LNCaP clone FGC (cell line): ENCODE measurements around the gene LRRC8B.
"Not testable (repeated sequence)": the region's sequence is repeated elsewhere in the genome, so short reads cannot be mapped to it uniquely, and the experiment has no call there.

Experiments used
- DNase-seq: peaks from one replicate; pipeline ENCODE4 v3.0.0-alpha.2; 2011; ENCODE audit warnings: low read depth
- H3K4me3 ChIP-seq: 2 replicates; pipeline ENCODE4 v1.5.1; 2011; ENCODE audit warnings: mild to moderate bottlenecking, low read depth, low read length, control low read depth
- TF ChIP-seq, protein P1 (sequence below): IDR thresholded peaks from 2 replicates; pipeline ENCODE4 v1.5.1; 2012; ENCODE audit warnings: mild to moderate bottlenecking; ENCODE audit not compliant: control insufficient read depth, insufficient read depth; ENCODE audit errors: extremely low read depth

The LRRC8B gene

DNA sequence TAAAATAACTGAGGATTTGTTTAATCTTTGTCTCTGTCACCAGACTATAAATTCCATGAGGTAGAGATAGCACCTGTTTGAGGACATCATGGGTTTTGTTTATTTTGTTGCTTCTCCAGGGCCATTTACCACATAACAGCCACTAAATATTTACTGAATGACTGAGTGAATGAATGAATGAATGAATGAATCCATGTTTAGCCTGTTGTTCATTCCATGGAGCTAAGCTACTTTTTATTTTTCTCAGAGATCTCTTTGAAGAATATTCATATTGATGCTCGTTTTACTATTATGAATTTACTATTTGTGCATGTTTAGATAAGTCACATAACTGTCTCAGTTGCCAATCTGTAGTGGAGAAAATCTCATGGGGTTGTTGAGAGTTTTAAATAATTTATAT lies 17.7 kb downstream of the LRRC8B start:
- no peak overlapping the region for H3K4me3 ChIP-seq
- DNase-seq = no peak
- TF ChIP-seq, protein P1, sequence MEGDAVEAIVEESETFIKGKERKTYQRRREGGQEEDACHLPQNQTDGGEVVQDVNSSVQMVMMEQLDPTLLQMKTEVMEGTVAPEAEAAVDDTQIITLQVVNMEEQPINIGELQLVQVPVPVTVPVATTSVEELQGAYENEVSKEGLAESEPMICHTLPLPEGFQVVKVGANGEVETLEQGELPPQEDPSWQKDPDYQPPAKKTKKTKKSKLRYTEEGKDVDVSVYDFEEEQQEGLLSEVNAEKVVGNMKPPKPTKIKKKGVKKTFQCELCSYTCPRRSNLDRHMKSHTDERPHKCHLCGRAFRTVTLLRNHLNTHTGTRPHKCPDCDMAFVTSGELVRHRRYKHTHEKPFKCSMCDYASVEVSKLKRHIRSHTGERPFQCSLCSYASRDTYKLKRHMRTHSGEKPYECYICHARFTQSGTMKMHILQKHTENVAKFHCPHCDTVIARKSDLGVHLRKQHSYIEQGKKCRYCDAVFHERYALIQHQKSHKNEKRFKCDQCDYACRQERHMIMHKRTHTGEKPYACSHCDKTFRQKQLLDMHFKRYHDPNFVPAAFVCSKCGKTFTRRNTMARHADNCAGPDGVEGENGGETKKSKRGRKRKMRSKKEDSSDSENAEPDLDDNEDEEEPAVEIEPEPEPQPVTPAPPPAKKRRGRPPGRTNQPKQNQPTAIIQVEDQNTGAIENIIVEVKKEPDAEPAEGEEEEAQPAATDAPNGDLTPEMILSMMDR = no peak

DNA sequence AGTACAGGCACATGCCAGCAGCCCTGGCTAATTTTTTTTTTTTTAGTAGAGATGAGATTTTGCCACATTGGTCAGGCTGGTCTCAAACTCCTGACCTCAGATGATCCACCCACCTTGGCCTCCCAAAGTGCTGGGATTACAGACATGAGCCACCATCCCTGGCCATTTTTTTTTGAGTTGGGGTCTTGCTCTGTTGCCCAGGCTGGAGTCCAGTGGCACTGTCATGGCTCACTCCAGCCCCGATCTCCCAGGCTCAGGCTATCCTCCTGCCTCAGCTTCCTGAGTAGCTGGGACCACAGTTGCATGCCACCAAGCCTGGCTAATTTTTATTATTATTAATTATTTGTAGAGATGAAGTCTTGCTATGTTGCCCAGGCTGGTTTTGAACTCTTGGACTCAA lies 19.0 kb downstream of the LRRC8B start:
- not testable (repeated sequence) for DNase-seq, H3K4me3 ChIP-seq

DNA sequence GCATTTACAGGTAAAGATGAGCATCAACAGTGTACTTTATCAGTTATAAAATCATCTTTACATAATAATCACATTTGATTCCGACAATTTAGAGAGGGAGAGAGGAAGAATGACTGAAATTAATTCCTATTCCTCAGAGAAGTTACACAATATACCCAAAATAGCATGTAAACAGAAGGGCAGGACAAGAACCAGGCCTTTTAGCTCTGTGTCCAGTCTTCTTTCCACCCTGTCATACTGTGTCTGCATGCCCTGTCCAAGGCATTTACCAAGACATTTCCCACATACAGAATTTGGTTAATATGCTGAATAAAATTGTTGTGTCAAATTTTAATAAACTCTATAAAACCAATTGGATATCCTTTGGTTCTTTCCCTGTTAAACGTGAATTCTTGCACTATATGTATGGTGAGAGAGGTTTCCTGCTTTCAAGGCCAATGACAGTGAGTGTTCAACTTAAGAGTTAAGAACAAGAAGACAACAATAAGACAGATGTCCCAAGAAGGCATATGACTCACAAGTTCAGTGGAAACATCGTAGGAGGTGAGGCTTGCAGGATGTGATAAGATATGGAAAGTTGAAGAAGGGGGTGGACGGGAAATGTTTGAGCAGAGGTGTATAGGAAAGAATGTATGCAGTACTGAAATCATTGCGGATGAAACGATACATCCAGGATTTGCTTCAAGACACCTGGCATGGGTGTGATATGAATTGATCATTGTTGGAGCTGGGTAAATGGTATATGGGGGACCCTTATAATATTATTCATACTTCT lies 20.8 kb downstream of the LRRC8B start:
- no peak for DNase-seq
- TF ChIP-seq, protein P1 = no peak
- H3K4me3 ChIP-seq = no peak overlapping the region

DNA sequence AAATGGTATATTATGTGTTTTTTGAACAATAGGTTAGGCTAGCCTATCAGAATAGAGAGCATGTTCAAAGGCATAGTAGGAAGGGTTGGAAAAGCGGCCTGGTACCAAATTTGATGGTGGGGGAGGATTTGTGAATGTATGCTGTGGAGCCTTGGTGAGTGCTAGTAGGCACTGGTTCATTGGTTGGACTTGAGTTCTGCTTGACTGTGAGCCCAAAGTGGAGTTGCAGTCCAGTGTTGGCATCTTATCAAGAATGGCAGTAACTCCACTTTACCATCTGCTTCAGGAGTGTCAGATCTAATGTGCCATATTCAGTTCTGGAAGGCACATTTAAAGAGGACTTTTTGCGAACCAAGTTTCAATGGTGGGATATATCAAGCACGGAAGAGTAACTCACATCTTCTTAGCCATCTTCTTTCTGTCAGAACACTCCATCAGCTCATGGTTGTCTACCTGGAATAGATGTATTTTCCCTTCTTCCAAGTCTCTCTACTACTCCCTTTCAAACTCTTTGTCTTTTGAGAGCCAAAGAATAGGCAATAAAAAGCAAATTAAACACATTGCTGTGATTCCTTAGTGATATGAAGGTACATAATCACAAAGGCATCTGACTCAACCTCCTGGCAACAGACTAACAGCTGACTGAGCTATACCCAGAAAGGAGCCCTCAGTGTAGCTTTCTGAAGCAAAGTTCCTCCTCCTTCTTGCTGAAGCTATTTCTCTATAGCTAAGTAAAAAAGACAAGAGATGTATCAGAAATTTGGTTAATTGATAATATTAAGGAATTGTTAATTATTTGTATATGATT lies 21.7 kb downstream of the LRRC8B start:
- no peak for DNase-seq
- TF ChIP-seq, protein P1 = no peak
- H3K4me3 ChIP-seq = no peak overlapping the region

DNA sequence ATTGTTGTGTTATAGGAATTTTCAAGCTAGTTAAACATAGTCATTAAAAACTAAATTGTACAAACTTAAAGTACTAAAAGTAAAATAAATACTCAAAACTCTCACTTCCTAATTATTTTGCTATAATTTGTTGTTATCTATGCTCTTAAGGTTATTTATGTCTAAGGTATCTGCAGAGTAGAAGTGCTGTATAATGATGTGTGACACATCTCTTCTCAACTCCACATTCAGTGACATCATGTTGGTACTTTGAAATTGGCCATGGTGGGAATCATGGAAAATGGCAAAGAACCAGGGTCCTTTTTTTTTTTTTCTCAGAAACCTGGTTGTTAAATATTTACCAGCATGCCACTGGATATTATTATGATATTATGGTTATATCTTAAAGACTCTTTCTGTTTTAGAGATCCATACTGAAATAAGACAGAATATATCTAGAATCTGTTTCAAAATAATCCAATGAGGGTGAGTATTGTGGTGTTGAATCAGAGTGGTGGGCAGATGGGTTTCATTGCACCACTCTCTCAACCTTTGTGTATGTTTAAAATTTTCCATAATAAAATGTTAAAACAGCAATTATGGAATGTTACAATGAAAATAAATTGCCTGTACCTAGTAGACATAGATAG lies 22.4 kb downstream of the LRRC8B start:
- TF ChIP-seq, protein P1 = no peak
- no peak overlapping the region for H3K4me3 ChIP-seq
- no peak for DNase-seq

DNA sequence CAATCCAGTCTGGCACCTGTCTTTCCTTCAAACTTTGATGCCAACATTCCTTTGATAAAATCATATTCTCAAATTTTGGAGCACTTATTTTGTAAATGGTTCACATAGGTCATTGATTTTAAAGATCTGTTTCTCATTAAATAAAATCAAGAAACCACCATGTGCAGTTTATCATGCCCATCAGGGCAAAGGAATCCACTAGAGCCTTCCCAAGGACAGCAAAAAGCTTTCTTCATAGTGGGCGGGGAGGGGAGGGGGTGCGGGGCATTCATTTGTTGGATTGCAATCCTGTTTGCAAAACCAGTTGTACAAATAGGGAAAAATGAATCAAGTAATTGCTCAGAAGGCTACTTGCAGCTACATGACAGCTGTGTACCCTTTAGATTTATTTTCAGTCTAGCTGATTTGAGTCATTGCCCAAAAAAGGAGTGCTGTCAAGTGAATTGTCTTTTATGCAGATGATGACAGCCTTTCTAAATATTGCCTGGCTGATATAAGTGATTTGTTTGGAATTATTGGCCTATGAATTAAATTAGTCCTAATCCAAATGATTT lies 23.0 kb downstream of the LRRC8B start:
- no peak overlapping the region for H3K4me3 ChIP-seq
- no peak for DNase-seq
- TF ChIP-seq, protein P1 = no peak
